Body of pancreas (tissue), 4 donors: ENCODE results near the gene OPN1MW3.

Source experiments
- CTCF ChIP-seq, 7 experiments: fragments of 450-650 bp in 4 of 7; fragments of 200-600 bp in 3 of 7; sonication (generic) in 3 of 7; IDR thresholded peaks; one replicate each; pipeline ENCODE4 v1.5.1; 2016 to 2019; ENCODE audit warnings: antibody characterized with exemption in 7 of 7
- POLR2A ChIP-seq, 3 donors: fragments of 450-650 bp; IDR thresholded peaks; one replicate each; pipeline ENCODE4 v1.6.1; 2016; ENCODE audit warnings: antibody characterized with exemption in 3 of 3, mild to moderate bottlenecking in 2 of 3

GRCh38 chrX:154303476-154303875 is 46.1 kb downstream of the OPN1MW3 start:
- no peak for TF ChIP-seq CTCF (IDR thresholded peaks at IDR 0.05)
- no peak for TF ChIP-seq POLR2A (IDR thresholded peaks at IDR 0.05)
